HG03045 (cell line): Measurements from ENCODE around the gene MCC.

Experiments
- ATAC-seq: cut with Tn5 transposase; IDR thresholded peaks from one replicate; pipeline ENCODE4 v1.9.1; 2021; ENCODE audit warnings: mild to moderate bottlenecking, moderate library complexity; ENCODE audit not compliant: unreplicated experiment

Gene MCC

DNA sequence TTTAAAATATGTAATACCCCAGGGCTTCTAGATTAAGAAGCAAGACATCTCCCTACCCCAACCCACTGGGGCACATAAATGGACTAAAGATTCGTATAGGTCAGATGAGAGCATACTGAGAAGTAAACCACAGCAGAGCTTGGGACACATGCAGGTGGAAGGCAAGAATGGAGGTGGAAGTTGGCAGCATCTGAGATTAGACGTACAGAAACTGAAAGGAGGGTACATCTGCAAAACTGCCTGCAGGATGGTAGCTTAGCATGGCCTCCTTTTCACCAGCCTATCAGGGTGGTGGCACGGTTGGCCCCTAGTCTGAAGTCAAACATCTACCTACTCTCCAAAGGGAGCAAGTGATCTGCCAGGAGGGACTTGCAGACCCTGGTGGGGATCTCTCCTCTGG, 235.2 kb downstream of the MCC start:
- no peak for ATAC-seq

DNA sequence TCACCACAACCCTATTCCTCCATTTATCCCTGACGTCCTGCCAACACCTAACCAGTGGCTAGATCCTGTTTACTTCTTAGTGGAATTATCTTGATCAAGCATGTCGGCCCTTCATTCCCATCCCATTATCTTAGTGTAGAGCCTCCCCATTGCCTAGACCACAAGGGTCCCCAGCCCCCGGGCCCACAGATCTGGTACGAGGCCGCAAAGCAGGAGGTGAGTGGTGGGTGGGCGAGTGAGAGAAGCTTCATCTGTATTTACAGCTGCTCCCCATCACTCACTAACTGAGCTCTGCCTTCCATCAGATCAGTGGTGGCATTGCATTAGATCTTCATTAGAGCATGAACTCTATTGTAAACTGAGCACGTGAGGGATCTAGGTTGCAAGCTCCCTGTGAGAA, 236.2 kb downstream of the MCC start:
- no peak for ATAC-seq

DNA sequence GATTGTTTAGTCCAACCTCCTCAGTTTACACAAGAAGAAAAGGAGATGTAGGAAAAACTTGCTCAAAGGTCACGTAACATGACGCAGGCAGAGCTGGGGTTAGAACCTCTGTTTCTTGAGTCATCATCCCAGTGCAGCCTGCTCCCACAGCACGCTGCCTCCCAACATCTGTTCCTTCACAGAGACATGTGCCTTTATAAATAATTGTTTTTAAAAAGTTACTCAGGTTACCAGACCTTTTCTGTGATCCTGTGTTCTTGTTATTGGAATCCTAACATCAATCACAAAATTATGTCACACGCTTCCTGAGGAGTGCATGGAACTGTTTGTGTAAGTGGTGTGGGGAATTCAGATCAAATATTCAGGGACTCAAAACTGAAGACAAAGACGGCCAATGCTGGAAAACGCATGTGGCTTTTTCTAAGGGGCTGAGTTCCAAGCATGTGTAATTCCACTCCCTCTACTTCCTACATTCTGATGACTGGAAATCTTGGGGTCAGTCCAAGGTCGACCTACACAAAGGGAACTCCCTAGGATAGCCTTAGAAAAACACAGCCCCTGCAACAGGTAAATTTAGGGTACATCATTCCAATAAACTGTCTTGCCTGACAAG, 237.8 kb downstream of the MCC start:
- no peak for ATAC-seq

DNA sequence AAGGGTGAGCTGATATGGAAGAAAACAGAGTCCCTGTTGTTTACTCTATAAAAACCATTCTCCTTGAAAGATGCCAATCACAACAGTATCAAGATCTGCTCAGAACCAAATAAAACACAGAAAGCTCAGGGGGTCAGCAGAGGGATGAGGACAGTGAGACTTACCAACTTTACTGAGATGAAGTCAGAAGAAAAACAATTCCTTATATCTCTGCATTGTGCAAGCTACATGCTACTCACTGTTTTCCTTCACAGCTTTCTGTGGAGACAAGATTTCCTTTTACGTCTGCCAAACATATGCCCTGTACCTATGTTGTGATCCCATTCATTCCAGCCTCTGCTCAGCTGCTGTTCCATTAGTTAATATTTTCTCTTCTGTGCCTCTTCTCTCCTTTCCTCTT, 239.0 kb downstream of the MCC start:
- ATAC-seq, result no peak

DNA sequence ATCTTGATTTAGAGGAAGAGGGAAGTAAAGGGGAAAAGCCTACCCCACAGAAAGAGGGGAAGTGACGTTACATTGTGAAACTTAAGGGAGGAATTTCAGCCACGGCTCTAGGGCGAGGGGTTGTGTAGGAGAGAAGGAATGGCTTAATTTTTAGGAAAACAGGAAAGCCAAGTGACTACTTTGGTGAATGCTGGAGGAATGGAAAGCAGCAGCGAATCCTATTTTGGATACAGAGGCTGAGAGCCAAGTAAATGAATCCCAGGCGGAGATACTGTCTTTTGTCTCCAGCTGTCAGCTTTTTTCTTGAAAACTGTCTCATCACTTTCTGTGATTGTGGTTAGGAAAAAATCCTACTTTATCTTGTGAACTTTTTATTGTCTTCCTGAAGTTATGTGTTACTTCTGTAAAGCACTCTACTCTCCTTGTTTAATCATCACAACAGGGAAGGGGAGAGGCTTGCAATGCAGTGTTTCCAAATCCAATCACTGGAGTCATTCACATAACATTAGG, 241.8 kb downstream of the MCC start:
- ATAC-seq, result no peak

DNA sequence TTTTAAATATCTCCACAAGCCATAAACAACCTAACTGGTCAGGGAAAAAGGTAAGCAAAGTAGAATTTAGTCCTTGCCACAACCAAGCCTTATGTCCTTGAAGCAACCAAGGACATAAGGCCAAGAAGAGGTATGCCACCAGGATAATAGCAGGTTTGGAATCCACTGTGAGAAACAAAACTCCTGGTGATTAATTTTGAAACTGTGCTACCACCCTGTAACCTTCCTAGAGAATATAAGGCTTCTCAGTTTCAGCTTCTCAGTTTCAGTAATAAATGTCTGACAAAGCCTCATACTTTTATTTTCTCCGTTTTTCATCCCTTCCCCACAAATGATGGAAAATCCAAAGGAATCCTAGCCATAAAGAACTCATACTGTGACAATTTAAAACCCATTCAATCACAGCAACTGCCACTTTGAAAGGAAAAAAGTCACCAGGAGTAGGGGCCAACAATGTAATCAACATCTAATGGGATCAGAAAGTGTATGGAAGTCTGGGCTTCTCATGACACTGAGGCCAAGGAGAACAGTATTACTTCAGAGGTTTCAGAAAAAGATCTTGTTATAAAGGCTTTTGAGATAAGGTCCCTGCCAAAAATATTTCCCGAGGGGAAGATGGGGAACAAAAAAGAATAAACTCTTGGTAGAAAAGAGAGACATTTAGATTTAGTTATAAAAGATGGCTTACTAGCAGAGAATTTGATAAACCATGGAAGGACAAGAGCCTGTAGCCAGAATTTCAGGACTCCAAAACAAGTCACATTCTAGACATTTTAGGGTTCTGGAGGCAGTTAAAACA, 242.6 kb downstream of the MCC start:
- ATAC-seq, result no peak

DNA sequence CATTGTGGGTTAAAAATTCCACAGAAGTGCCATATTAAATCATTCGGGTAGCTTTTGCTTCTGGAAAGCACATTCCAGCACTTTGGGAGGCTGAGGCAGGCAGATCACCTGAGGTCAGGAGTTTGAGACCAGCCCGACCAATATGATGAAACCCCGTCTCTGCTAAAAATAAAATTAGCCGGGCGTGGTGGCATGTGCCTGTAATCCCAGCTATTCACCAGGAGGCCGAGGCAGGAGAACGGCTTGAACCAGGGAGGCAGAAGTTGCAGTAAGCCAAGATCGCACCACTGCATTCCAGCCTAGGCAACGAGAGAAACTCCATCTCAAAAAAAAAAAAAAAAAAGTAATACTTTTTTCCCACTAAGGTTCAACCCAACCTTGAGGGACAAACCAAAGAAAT, 243.3 kb downstream of the MCC start:
- no peak for ATAC-seq

DNA sequence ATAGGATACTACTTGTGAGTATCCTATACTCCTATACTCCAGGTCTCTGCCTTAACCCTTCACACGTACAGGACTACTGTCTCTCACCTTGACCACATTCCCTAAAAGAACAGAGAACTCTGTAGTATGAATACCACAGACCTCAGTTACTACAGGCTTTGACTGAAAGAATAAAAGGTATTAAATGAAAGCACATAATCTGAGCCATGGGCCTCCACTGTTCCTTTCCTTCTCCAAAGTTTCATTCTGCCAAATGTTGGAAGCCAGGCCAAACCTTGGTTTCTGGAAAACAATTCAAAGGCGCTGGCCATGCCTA, 244.9 kb downstream of the MCC start:
- no peak for ATAC-seq

DNA sequence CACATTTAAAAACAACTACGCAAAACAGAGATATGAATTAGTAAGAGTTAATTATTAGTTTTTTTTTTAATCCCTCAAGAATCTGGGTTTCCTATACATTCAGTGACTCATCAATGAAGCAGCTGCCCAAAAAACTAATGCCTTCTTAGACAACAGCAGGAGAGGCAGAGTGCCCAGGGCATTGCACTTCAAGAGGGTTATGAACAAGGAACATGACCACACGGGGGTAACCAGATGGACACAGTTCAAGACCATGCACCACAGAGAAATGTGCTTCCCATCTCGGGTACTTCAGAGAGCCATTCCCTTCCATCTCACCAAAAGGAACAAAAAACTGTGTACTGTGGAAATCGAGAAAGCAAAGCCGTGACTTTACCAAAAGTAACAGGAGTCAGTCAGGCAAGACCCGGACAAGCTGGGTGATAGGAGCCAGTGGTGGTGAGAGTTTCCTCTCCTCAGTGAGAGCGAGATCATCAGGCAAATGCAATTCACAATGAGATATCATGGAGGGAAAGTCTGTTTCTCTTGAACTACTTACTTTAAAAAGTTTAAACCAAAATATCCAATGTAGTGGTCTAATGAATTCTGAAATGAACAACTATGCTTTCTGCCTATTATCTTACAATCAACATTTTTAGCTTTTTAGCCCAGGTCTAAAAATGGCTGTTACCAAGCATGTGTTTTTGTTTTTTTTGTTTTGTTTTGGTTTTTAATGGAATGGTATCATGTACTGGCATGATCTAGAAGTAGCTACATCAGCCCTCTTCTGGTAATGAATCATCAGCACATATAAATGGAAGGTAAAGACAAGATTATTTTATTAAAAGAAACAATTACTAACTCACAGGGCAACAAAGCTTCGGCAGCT, 245.5 kb downstream of the MCC start:
- no peak for ATAC-seq

DNA sequence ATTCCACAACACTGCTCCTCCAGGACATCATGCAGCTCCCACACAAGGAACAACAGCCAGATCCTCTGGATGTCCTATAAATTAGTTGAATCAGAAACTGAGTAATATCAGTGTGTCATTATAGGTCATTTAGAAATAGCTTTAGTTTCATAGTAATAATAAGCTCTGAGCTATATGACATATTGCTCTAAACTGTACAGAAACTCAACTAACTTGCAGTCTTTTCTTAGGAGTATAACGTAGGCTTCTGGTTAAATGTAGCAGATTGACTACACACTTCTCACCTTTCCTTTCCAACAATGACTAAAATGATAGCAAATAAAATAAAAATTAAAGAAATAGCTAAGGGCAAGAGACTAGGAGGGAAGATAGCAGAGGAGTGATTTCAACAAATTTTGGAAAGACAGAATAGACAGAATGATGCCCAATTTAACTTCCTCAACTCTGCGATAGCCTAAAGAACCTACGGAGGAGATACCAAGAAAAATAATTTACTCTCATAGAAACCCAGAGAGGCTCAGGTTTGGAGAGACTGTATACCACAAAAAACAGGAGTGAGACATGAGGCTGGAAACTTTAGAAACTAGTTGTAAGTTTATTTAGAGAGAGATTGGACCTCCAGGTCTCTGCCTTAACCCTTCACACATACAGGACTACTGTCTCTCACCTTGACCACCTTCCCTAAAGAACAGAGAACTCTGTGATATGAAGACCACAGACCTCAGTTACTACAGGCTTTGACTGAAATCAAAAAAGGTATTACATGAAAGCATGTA, 247.1 kb downstream of the MCC start:
- ATAC-seq, result no peak

DNA sequence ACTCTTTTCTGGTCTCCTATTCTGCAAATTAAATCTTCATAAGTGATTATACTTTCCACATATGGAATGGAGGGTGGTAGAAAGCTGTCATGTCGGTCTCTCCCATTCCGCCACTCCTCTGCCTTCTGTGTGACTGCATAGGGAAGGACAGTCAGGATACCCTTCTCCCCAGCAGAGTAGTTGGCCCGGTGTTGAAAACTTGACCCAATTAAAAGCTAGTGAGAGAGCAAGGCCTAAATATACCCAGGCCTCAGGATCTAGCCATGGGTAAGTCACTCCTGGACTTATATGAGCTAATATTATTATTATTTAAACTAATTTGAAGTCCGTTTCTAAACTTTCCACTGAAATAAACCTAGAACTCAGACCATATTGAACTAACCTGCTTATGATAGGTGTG, 248.2 kb downstream of the MCC start:
- ATAC-seq, result no peak

DNA sequence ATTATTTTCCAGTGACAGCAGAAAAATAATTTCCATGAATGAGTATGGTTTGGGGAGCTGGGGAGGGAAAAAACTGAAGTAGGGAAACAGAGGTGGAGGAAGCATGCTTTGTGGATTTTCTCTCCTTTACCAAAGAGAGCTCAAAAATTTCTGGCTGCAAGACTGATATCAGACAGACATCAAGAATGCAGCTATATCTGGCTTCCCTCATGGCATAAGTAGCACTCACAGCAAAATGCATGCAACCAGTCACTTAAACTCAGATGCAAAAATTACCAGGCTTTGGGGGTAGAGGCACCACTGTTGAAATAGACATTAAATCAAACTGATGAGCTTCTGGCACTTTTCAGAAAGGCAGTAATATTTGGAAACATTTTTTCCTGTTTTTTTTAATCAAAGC, 250.4 kb downstream of the MCC start:
- no peak for ATAC-seq

DNA sequence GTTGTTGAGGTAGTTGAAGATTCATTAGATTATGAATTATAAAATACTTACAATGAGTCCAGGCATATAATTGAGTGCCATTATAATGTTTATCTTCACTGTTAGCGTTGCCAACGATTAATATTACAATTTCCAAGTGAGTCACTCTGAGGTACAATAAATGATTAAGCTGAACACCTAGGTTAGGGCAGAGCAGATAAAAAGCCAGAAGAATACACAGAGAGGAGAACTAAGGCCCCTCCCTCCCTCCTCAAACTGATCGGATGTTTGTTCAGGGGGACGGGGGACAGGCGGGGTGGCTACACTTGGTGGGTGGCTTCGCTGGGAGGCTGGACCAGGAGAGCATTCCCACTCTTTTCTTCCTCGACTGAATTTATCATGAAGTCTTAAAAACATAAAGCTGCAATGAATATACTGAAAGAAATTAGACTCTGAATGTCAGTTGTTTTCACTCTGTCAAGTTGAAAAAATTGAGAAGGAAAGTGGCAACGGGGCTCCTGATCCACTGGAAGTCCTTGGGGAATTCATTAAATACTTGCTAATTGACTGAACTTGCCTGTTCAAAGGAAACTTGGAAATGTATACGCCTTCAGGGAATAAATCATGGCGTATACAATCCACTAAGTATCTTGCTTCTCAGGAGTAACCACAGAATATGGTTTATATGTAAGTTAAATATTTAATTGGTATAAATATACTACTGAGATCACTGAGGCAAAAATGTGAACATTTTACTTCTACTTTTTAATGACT, 251.5 kb downstream of the MCC start:
- no peak for ATAC-seq

DNA sequence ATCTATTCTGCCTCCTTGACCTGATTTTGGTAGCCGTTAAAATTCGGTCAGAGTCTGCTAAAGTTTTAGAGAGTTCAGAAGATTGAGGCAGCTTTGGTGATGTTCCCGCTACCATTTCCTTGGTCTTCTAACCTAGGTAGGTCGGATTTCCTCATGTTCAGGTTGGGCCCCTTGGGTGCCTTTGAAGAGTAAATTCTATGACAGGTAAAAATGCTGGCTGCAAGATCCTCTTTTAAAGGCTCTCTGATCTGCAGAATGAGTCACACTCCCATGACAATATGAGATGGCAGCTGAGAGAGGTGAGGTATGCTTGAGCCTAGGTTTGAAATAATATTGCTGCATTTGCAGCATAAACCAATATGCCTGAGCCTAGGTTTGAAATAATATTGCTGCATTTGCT, 252.4 kb downstream of the MCC start:
- no peak for ATAC-seq

DNA sequence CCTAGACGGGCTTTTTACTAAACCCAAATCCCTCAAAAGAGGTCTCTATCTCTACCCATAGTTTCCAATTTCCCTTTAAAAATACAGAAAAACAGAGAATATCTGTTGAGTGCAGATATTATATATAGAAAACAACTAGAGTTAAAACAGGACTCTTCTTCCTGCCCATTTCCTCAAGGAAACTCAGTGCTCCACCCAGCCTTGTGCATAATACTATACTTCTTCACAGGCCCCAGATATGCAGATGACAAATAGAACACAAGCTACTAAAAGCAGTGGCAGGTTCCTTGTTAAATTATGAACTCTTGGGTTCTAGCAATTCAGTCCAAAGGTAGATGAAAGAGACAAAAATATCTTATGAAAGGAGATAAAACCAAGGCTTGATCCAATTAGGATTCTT, 253.7 kb downstream of the MCC start:
- no peak for ATAC-seq

DNA sequence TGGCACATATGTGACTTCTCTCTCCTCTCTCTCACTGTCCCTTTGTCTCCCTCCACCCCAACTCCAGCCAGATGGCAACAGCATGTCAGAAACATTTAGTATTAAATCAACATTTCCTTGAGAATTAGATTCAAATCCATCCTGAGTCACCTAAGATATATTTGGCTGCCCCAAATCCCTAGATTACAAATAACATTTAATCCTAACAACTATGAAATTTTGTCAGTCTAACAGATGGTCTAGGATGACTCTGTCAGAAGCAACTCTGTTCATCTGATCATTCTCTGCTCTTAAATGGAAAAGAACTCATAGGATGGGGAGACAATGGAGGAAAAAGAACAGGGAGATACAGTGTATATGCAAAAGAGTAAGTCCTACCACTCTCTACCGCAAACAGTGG, 254.6 kb downstream of the MCC start:
- ATAC-seq, result no peak

DNA sequence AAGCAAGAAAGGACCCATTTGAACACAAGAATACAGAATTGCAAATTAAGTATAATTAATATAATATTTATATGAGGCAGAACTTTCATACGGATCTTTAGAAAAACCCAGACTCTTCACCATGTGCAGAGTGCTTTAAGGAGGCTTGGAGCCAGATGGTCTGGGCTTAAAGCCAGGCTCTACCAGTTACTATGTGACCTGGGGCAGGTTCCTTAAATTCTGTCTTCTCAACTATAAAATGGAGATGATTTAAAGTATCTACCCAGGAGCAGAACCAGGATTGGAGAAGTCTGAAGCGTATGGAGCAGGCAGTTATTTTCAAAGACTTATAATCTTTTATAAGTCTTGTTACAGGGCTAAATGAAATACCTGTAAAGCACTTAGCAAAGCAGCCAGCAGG, 255.6 kb downstream of the MCC start:
- ATAC-seq, result no peak

DNA sequence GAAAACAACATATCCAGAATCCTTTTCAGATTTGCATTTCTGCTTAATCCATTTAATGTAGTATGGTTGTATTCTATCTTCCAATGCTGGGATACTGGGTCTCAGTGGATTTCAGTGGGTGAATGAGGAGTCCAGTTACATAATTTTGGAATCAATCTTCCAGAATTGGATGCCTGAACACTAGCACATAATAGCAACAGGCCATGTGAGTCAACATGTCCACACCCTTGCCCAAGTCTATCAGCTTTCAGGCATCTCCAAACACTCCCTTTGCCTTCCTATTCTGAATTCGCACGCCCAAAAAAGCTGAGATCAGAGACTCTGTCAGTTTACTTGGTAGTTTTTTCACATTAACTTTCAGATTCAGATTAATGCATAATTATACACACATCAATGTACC, 256.0 kb downstream of the MCC start:
- ATAC-seq, result no peak

DNA sequence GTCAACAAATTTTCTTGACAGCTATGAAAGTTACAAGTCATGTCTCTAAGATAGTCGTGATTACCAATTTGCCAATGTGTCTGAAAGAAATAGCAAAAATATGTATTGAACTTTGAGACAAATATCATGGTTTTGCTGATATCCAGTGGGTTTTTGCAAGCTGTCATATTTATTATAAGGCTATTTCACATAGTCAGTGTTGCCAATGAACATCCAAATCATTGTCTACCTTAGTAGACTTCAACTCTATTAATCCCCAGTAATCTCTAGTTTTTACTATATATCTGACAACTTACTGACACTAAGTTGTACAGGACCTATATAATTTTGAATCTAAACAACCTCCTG, 256.6 kb downstream of the MCC start:
- ATAC-seq, result no peak
